Endothelial cell of umbilical vein (primary cell): Measurements from ENCODE around the gene CTSD. TPM values are rescaled to one million over a fixed set of nuclear protein-coding genes. Genes with fewer than 3 reads are reported as not detected.

Experiments used
- BruUV-seq: library from RNA; stranded (reverse); fragments of 400-500 nt; replicated peaks from 2 replicates; lab custom pipeline; 2021; lab: Mats Ljungman, UMichigan
- CTCF ChIA-PET: fragments of 300-600, 350-600 bp; sonication (Branson Sonifier 250); formaldehyde crosslinking; loops from one replicate; lab custom pipeline; 2021; ENCODE audit warnings: antibody characterized with exemption, inconsistent platforms; lab: Charles Lee
- POLR2A ChIA-PET: fragments of 300-600, 350-600 bp; sonication (Branson Sonifier 250); formaldehyde crosslinking; loops from one replicate; lab custom pipeline; 2021; ENCODE audit warnings: antibody characterized with exemption, inconsistent platforms; lab: Charles Lee
- DNase-seq: peaks from one replicate; pipeline ENCODE4 v3.0.0-alpha.2; 2011; ENCODE audit warnings: low read depth, low spot score
- FAIRE-seq: peaks from 2 replicates; lab custom pipeline; 2011; peaks lifted over from hg19 to GRCh38; lab: Jason Lieb, UNC
- H2AFZ ChIP-seq: 2 replicates; pipeline ENCODE4 v1.6.0; 2012; ENCODE audit warnings: low read depth, low read length, control low read depth, inconsistent platforms
- H3K27ac ChIP-seq: 2 replicates; pipeline ENCODE4 v1.5.1; 2011; ENCODE audit warnings: low read depth, mild to moderate bottlenecking, control low read depth, low read length, moderate library complexity; ENCODE audit not compliant: insufficient read depth
- H3K27me3 ChIP-seq, 2 experiments: 2 replicates each; pipeline versions ENCODE4 v1.6.0 to v1.6.1; 2011; ENCODE audit warnings: low read length in 2 of 2, mixed read lengths in 1 of 2; ENCODE audit not compliant: control insufficient read depth in 2 of 2, insufficient read depth in 2 of 2
- H3K36me3 ChIP-seq, 2 experiments: 2 replicates in 1 of 2; 3 replicates in 1 of 2; pipeline ENCODE4 v1.5.1; 2011; ENCODE audit warnings: low read length in 2 of 2, mild to moderate bottlenecking in 1 of 2, moderate library complexity in 1 of 2; ENCODE audit not compliant: control insufficient read depth in 2 of 2, insufficient read depth in 2 of 2; ENCODE audit errors: extremely low read depth in 1 of 2
- H3K4me1 ChIP-seq: 3 replicates; pipeline ENCODE4 v1.5.1; 2011; ENCODE audit warnings: mild to moderate bottlenecking, low read length; ENCODE audit not compliant: control insufficient read depth, insufficient read depth; ENCODE audit errors: extremely low read depth
- H3K4me2 ChIP-seq: 2 replicates; pipeline ENCODE4 v1.6.1; 2011; ENCODE audit warnings: low read length, control low read depth, mixed read lengths; ENCODE audit not compliant: insufficient read depth
- H3K4me3 ChIP-seq, 3 experiments: fragments of 200-600 bp in 1 of 3; sonication (generic), shearing (Covaris generic) in 1 of 3; replicated peaks in 1 of 3; 2 replicates each; pipeline ENCODE4 v1.5.1; 2011 to 2016; ENCODE audit warnings: control low read depth in 3 of 3, low read length in 3 of 3, mild to moderate bottlenecking in 2 of 3, inconsistent platforms in 1 of 3, low read depth in 1 of 3, moderate library complexity in 1 of 3; ENCODE audit not compliant: insufficient read depth in 1 of 3
- H3K79me2 ChIP-seq: 2 replicates; pipeline ENCODE4 v1.6.0; 2012; ENCODE audit warnings: low read length, inconsistent platforms; ENCODE audit not compliant: control insufficient read depth, insufficient read depth
- H3K9ac ChIP-seq: replicated peaks from 2 replicates; pipeline ENCODE3; 2011; ENCODE audit warnings: low read length, control low read depth; ENCODE audit not compliant: insufficient read depth; ENCODE audit errors: extremely low read depth
- H3K9me1 ChIP-seq: replicated peaks from 3 replicates; pipeline ENCODE4 v1.6.0; 2011; ENCODE audit warnings: mild to moderate bottlenecking, low read length; ENCODE audit not compliant: control insufficient read depth, insufficient read depth; ENCODE audit errors: extremely low read depth
- H3K9me3 ChIP-seq: replicated peaks from 2 replicates; pipeline ENCODE4 v1.5.1; 2012; ENCODE audit warnings: low read length, inconsistent platforms; ENCODE audit not compliant: control insufficient read depth, insufficient read depth
- H4K20me1 ChIP-seq: replicated peaks from 2 replicates; pipeline ENCODE3; 2011; ENCODE audit warnings: mild to moderate bottlenecking, low read length; ENCODE audit not compliant: control insufficient read depth, insufficient read depth; ENCODE audit errors: extremely low read depth
- CTCF ChIP-seq, 2 donors: IDR thresholded peaks; 1 replicate in 1 of 2; 2 replicates in 1 of 2; pipeline ENCODE4 v1.5.1; 2011; ENCODE audit warnings: low read length in 2 of 2, mild to moderate bottlenecking in 2 of 2, moderate library complexity in 2 of 2, control low read depth in 1 of 2, inconsistent platforms in 1 of 2, low read depth in 1 of 2; ENCODE audit not compliant: insufficient read depth in 1 of 2; ENCODE audit errors: extremely low read depth in 1 of 2
- EZH2 ChIP-seq: IDR thresholded peaks from 2 replicates; pipeline ENCODE4 v1.6.1; 2012; ENCODE audit warnings: borderline replicate concordance, low read depth, mild to moderate bottlenecking, moderate library complexity, low read length, inconsistent platforms; ENCODE audit not compliant: severe bottlenecking
- FOS ChIP-seq: IDR thresholded peaks from 2 replicates; pipeline ENCODE4 v1.6.1; 2011; ENCODE audit warnings: mild to moderate bottlenecking, low read length, moderate library complexity, borderline replicate concordance; ENCODE audit not compliant: insufficient read depth
- GATA2 ChIP-seq: IDR thresholded peaks from 2 replicates; pipeline ENCODE4 v1.7.0; 2011; ENCODE audit warnings: low read depth, mild to moderate bottlenecking, moderate library complexity, mixed read lengths, low read length; ENCODE audit not compliant: insufficient read length, insufficient read depth
- JUN ChIP-seq: IDR thresholded peaks from 2 replicates; pipeline ENCODE4 v1.6.1; 2011; ENCODE audit warnings: borderline replicate concordance, low read depth; ENCODE audit not compliant: insufficient read length, insufficient read depth
- MAX ChIP-seq: IDR thresholded peaks from 2 replicates; pipeline ENCODE4 v1.6.1; 2011; ENCODE audit not compliant: insufficient read depth, insufficient read length
- POLR2A ChIP-seq: IDR thresholded peaks from 2 replicates; pipeline ENCODE4 v1.6.1; 2012; ENCODE audit warnings: low read depth, mild to moderate bottlenecking, control low read depth, low read length
- dilution Hi-C: fragments of 300-500 bp; cut with MboI; formaldehyde crosslinking; loops from one replicate; pipeline ENCODE4 v1.15.0; 2019; ENCODE audit warnings: low sequenced_read_pairs; ENCODE audit not compliant: extremely low pct_ligation_motif_present
- intact Hi-C: fragments of 100-400 bp; cut with micrococcal nuclease; formaldehyde crosslinking; loops from one replicate; pipeline ENCODE4 v1.10.0; 2022
- polyA plus RNA-seq, 4 experiments: library from polyadenylated mRNA; depleted of rRNA in 3 of 4; stranded (reverse) in 3 of 4; unstranded in 1 of 4; fragments of >200 nt; gene quantifications; 2 replicates each; pipeline versions ENCODE4 v1.2.1 to v1.2.3, GENCODE V29; 2011 to 2012; ENCODE audit warnings: missing spikeins in 1 of 4
- total RNA-seq: library from RNA; stranded (reverse); gene quantifications from 2 replicates; pipeline ENCODE4 v1.2.3, GENCODE V29; 2021

CTSD gene
- total and polyA plus RNA-seq, 2 donors (not counting 3 experiments of a cell fraction or from before 2014, with no cell fraction given): 215 to 248 TPM

GRCh38 chr11:1796413-1797011 is 32.8 kb upstream of the CTSD start:
- dilution Hi-C loops: no loop called here
- no peak for DNase-seq

More at GRCh38 chr11:1796413-1797011, 32.8 kb upstream of the CTSD start:
- FAIRE-seq: no peak
- ChIA-PET POLR2A (no interaction called here), CTCF (no interaction called here)
- BruUV-seq: no TSS peak
- H3K4me3 ChIP-seq: no peak overlapping the region
- no peaks in the 10 kb centered on the region for H3K9me3 ChIP-seq
- H4K20me1 ChIP-seq: no peaks in the 10 kb centered on the region
- H3K27ac ChIP-seq: no peak overlapping the region
- H3K4me1 ChIP-seq: no peaks in the 10 kb centered on the region
- H3K9me1 ChIP-seq: no peaks in the 10 kb centered on the region
- intact Hi-C loops: no loop called here
- TF ChIP-seq POLR2A (no peak), JUN (no peak), GATA2 (no peak), CTCF (IDR thresholded peaks at IDR 0.05; ENCODE audit: extremely low read depth in 1 of 2, insufficient read depth in 1 of 2, low read depth in 1 of 2, low read length in 2 of 2) (no peak), EZH2 (no peak), FOS (no peak), MAX (no peak)
- no peaks in the 10 kb centered on the region for H3K27me3 ChIP-seq
- no peak overlapping the region for H3K9ac ChIP-seq
- H3K79me2 ChIP-seq: no peaks in the 10 kb centered on the region
- H2AFZ ChIP-seq: no peak overlapping the region
- no peak overlapping the region for H3K4me2 ChIP-seq
- no peaks in the 10 kb centered on the region for H3K36me3 ChIP-seq
